Left ventricle myocardium inferior (tissue), 1 donor: Measurements from ENCODE around the gene TRIM13. TPM values are rescaled to one million over a fixed set of nuclear protein-coding genes. Genes with fewer than 3 reads are reported as not detected.

Source experiments
- DNase-seq: peaks from one replicate; pipeline ENCODE4 v3.0.0-alpha.2; 2020
- H3K27ac ChIP-seq: fragments of 200-600 bp; replicated peaks from 2 replicates; pipeline ENCODE4 v1.8.0; 2021
- H3K27me3 ChIP-seq: fragments of 200-600 bp; 2 replicates; pipeline ENCODE4 v1.8.0; 2021; ENCODE audit warnings: low read depth
- H3K36me3 ChIP-seq: fragments of 200-600 bp; 2 replicates; pipeline ENCODE4 v1.8.0; 2021
- H3K4me1 ChIP-seq: fragments of 200-600 bp; 2 replicates; pipeline ENCODE4 v1.8.0; 2021
- H3K4me3 ChIP-seq: fragments of 200-600 bp; 2 replicates; pipeline ENCODE4 v1.8.0; 2021; ENCODE audit warnings: mild to moderate bottlenecking, moderate library complexity
- H3K9me3 ChIP-seq: fragments of 200-600 bp; replicated peaks from 2 replicates; pipeline ENCODE4 v1.8.0; 2021
- intact Hi-C: fragments of 100-400 bp; cut with micrococcal nuclease; formaldehyde crosslinking; loops from one replicate; pipeline ENCODE4 v1.11.0; 2022
- total RNA-seq: library from RNA; stranded (reverse); fragmentation: NEBNext Ultra II Directional; extraction: Animal tissue kit (Norgen Biotek cat#: 25700); gene quantifications from one replicate; pipeline ENCODE4 v1.2.1, GENCODE V29; 2021
- TF ChIP-seq, protein P1 (sequence below): fragments of 200-600 bp; IDR thresholded peaks from 2 replicates; pipeline ENCODE4 v1.8.0; 2021; ENCODE audit warnings: antibody characterized with exemption, mild to moderate bottlenecking, borderline replicate concordance
- donor health status: DM: no; HTN: yes; CAD: no; lungs with severe emphysema.

The TRIM13 gene
- total RNA-seq, 1 donor from 2014 or later = 22.1 TPM

DNA sequence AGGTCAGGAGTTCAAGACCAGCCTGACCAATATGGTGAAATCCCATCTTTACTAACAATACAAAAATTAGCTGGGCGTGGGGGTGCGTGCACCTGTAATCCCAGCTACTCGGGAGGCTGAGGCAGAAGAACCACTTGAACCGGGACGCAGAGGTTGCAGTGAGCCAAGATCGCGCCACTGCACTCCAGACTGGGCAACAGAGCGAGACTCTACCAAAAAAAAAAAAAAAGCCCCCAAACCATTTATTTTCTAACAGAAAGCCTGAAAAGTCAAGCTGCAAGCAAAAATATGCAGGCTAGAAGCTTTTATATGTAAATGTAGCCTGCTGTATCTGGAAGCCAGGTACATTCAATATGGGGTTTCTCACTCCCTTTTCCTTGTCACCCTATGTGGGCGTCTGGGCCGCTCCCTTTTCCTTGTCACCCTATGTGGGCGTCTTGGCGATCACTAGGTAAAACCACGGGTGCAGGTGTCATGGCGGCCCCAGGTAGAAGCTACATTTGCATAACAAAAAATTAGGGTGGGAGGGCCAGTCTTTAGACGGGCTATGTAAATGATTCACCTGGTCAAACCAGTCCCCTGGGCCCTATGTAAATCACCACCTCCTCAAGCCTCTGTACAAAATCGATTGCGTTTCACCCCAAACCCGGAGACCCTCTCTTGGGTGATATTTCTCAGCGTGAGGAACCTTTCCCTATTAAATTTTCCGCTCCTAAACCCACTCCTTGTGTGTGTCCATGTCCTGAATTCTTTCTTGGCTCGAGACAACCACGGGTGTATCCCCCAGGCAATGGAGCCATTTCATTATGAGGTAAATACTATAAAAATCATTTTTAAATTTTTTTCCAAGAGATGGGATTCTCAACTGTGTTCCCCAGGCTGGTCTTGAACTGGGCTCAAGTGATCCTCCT lies 2.1 kb downstream of the TRIM13 start:
- peak overlapping the region; percentile 91 for H3K4me3 ChIP-seq
- H3K27me3 ChIP-seq = no peaks in the 10 kb centered on the region
- DNase-seq = no peak
- H3K36me3 ChIP-seq = peaks cover 47% of the 10 kb centered on the region
- intact Hi-C loops = no loop called here
- no peaks in the 10 kb centered on the region for H3K9me3 ChIP-seq
- no peak overlapping the region for H3K27ac ChIP-seq
- TF ChIP-seq, protein P1, sequence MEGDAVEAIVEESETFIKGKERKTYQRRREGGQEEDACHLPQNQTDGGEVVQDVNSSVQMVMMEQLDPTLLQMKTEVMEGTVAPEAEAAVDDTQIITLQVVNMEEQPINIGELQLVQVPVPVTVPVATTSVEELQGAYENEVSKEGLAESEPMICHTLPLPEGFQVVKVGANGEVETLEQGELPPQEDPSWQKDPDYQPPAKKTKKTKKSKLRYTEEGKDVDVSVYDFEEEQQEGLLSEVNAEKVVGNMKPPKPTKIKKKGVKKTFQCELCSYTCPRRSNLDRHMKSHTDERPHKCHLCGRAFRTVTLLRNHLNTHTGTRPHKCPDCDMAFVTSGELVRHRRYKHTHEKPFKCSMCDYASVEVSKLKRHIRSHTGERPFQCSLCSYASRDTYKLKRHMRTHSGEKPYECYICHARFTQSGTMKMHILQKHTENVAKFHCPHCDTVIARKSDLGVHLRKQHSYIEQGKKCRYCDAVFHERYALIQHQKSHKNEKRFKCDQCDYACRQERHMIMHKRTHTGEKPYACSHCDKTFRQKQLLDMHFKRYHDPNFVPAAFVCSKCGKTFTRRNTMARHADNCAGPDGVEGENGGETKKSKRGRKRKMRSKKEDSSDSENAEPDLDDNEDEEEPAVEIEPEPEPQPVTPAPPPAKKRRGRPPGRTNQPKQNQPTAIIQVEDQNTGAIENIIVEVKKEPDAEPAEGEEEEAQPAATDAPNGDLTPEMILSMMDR = no peak
- H3K4me1 ChIP-seq = peaks cover 83% of the 10 kb centered on the region

DNA sequence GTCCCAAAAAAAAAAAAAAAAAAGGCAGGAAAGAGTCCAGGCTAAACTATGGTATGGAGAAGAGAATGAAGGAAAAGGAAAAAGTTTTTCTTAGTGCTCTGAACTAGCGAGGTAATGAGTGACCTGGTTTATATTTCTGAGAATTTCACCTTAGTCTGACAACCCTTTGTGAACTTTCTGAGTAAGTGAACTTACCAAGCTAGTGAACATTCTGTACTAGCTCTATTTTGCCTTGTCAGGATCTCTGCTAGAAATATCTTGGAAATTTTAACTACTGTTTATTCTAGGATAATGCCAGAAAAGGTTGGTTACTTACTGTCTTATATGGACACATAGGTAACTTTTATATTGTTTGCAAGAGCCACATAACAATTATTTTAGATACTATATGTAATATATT lies 4.4 kb downstream of the TRIM13 start:
- TF ChIP-seq, protein P1 = no peak
- Histone ChIP-seq H3K27ac (peak overlapping the region; percentile 29), H3K4me3 (peak overlapping the region; percentile 15), H3K4me1 (peaks cover 83% of the 10 kb centered on the region), H3K9me3 (no peaks in the 10 kb centered on the region), H3K36me3 (peaks cover 60% of the 10 kb centered on the region), H3K27me3 (no peaks in the 10 kb centered on the region)
- intact Hi-C loops = no loop called here
- no peak for DNase-seq

DNA sequence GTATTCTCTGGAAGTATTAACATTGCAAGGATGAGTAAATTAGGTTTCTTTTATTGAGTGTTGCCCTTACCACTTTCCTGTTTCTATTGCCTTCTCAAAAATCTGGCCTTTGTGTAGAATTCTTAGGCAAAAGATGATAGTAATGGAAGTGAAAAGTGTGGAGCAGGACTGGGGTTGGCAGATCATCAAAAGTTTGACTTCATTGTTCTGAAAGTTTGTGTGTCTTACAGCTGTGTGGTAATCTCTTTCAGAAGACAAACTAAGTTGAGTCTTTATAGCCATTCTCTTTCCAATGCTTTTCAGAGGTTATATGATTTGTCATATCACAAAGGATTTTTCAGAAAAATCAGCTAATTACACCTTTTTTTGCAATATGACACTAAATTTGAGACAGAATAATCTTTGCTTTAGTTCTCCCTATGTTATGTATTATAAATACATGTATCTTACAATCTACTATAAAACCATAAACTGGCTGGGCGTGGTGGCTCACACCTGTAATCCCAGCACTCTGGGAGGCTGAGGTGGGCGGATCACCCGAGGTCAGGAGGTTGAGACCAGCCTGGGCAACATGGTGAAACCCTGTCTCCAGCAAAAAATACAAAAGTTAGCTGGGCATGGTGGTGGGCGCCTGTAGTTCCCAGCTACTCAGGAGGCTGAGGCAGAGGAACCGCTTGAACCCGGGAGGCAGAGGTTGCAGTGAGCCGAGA lies 9.7 kb downstream of the TRIM13 start:
- H3K9me3 ChIP-seq = no peaks in the 10 kb centered on the region
- H3K4me3 ChIP-seq = no peak overlapping the region
- H3K4me1 ChIP-seq = peaks cover 47% of the 10 kb centered on the region
- TF ChIP-seq, protein P1 = no peak
- no peak overlapping the region for H3K27ac ChIP-seq
- intact Hi-C loops = no loop called here
- no peaks in the 10 kb centered on the region for H3K27me3 ChIP-seq
- no peak for DNase-seq
- H3K36me3 ChIP-seq = peaks cover 43% of the 10 kb centered on the region

DNA sequence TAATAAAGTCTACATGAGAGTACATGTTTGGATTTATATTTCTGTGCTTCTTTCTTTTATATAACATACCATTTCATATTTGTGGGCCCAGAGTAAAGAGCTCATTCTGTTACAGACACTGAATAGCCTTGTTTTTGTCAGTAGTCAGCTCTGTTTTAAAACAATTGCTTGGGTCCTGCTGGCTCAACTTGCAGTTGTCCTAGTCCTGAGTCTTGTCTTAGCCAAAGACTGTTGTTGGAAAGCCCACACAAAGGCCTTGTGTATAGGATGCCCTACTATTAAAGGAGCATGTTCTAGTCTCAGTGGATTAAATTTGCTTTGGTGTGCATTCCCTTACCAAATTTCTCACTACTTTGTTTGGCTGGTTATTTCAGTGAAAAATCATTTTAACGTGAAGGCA lies 14.6 kb downstream of the TRIM13 start:
- no peak for DNase-seq
- H3K9me3 ChIP-seq = no peaks in the 10 kb centered on the region
- intact Hi-C loops = no loop called here
- TF ChIP-seq, protein P1 = no peak
- no peak overlapping the region for H3K27ac ChIP-seq
- H3K4me1 ChIP-seq = peaks cover 38% of the 10 kb centered on the region
- H3K4me3 ChIP-seq = no peak overlapping the region
- peaks cover 33% of the 10 kb centered on the region for H3K36me3 ChIP-seq
- H3K27me3 ChIP-seq = no peaks in the 10 kb centered on the region

DNA sequence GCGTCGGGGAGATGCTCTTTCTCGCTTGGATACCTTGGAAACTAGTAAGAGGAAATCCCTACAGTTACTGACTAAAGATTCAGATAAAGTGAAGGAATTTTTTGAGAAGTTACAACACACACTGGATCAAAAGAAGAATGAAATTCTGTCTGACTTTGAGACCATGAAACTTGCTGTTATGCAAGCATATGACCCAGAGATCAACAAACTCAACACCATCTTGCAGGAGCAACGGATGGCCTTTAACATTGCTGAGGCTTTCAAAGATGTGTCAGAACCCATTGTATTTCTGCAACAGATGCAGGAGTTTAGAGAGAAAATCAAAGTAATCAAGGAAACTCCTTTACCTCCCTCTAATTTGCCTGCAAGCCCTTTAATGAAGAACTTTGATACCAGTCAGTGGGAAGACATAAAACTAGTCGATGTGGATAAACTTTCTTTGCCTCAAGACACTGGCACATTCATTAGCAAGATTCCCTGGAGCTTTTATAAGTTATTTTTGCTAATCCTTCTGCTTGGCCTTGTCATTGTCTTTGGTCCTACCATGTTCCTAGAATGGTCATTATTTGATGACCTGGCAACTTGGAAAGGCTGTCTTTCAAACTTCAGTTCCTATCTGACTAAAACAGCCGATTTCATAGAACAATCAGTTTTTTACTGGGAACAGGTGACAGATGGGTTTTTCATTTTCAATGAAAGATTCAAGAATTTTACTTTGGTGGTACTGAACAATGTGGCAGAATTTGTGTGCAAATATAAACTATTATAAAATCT lies 15.7 kb downstream of the TRIM13 start:
- Histone ChIP-seq H3K27ac (no peak overlapping the region), H3K27me3 (no peaks in the 10 kb centered on the region), H3K36me3 (peaks cover 33% of the 10 kb centered on the region), H3K9me3 (no peaks in the 10 kb centered on the region), H3K4me3 (no peak overlapping the region), H3K4me1 (peaks cover 47% of the 10 kb centered on the region)
- DNase-seq = no peak
- intact Hi-C loops = no loop called here
- TF ChIP-seq, protein P1 = no peak
